ENCODE data around the gene PLSCR3.

Gene PLSCR3

DNA sequence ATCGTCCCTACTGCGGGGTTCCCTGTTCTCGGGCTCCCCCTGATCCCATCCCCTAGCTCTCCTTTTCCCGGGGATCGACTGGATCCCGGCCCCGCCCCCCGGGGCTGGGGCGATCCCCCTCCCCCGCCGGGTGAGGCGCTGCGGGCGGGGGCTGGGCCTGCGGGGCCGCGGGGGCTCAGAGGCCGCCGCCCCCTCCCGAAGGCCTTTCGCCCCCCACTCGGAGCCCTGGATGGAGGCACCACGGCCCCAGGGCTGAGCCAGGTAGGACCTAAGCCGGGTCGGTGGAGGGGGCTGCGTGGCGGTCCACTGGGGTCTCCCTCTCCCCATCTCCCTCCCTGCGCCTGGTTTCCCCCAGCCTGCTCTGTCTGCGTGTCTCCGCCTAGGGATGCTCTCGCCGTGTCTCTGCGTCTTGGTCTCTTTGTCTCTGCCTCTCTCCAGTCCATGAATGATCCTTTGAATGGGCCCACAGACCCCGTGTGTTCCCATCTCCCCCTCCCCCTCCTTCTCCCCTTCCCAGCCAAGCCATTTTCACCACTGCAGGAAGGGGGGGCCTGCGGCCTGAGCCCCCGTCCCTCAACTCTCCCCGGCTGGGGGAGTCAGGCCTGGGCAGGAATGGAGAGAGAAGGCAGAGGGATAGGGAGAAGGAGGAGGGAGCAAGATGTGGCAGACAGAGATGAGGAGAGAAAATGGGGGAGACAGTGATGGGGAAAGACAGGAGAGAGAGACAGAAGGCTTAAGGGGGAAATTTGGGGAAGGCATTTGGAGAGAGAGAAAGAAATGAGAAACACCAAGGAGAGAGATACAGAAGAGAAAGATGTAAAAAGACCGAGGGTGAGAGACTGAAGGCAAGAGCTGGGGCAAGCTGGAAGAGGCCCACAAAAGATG is 11.3 kb upstream of the PLSCR3 start:
- no peak for DNase-seq

DNA sequence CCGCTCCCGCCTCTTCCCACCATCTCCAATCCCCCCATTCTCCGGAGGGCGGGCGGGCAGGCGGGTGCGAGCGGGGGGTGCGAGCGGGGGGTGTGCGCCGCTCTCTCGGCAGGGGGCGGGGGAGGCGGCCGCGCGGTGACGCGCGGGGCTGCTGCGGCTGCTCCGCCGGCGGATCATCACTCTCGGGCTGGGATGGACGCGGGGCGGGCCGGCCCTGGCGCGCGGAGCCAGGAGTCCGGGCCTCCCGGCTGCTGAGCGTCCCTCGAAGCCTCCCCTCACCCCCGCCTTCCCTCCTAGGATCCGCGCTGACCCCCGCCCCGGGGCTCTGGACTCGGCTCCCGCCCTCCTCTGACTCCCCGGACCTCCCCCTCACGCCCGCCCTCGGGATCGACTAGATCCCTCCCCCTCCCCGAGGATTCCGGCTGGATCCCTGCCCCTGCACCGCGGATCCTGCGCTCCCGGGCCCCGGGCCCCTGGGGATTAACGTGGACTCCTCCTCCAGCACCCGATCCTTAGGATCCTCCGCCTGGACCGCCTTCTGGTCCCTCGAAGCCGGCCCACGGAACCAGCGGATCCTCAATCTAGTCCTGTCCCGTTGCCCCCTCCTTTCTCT is 10.5 kb upstream of the PLSCR3 start:
- peak; percentile 8 for DNase-seq

GRCh38 chr17:7403977-7404736 is 9.8 kb upstream of the PLSCR3 start, which contains the start of gene TMEM256:
Gene TMEM256 (minus strand): TSS chr17:7404097. CDS start chr17:7404084, 13 bp downstream.
- DNase-seq: peak; percentile 96

DNA sequence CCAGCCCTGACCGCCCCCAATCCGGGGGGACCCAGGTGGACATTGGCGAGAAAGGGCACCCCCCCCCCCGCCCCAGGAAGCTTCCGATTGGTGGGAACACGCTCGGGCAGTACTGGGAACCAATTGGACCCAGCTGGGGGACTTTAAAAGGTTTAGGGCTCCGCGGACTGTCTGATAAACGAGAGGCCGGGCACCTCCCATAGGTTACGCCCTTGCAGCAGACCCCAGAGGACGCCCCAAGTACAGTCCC is 9.3 kb upstream of the PLSCR3 start:
- DNase-seq: peak; percentile 76

DNA sequence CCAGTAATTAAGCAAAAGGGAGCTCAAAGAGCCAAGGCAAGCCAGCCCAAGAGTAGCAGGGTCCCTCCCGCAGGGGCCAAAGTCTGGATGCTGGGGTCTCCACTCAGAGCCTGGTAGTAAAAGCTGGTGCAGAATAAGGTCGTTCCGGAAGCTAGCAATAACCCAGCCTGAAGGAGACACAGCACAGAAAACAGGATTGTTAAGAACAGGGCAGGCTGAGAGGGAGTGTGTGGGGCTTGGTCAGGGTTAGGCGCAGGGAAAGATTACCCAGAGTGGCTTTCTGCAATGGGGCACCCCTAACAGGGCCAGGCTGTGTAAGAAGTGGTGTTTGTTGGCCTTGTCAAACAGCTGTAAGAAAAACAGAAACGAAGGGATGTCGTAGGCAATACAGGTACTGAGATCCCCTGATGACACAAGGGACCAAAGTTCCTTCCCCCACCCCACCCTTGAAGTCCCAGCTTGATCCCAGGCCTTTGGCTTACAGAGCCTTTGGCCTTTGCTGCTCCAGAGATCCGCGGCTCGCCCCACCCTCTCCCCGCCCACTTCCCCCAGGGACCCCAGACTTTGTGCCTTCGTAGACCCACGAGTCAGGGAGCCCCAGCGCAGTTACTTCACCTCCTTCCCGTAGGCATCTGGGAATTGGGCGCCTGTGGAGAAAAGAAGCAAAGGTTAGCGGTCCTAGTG is 8.9 kb upstream of the PLSCR3 start:
- DNase-seq: peak; percentile 54

- DNase-seq: no peak
These were observed 4.3 kb upstream of the PLSCR3 start for GRCh38 chr17:7398612-7399011.

DNA sequence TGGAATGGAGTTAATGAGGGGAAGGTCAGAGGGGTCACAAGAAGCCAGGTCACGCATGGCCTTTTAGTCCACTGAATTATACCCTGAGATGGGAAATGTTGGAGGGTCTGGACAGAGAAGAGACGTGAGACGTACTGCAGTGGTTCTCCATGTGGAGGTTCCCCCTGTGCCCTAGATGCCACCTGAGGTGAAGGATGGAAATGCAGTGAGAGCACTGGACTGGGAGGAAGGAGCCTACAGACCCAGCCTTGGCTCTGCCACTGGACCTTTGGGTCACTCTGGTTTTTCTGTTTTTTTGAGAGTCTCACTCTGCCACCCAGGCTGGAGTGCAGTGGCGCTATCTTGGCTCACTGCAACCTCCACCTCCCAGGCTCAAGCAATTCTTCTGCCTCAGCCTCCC is 1.8 kb upstream of the PLSCR3 start:
- no peak for DNase-seq

DNA sequence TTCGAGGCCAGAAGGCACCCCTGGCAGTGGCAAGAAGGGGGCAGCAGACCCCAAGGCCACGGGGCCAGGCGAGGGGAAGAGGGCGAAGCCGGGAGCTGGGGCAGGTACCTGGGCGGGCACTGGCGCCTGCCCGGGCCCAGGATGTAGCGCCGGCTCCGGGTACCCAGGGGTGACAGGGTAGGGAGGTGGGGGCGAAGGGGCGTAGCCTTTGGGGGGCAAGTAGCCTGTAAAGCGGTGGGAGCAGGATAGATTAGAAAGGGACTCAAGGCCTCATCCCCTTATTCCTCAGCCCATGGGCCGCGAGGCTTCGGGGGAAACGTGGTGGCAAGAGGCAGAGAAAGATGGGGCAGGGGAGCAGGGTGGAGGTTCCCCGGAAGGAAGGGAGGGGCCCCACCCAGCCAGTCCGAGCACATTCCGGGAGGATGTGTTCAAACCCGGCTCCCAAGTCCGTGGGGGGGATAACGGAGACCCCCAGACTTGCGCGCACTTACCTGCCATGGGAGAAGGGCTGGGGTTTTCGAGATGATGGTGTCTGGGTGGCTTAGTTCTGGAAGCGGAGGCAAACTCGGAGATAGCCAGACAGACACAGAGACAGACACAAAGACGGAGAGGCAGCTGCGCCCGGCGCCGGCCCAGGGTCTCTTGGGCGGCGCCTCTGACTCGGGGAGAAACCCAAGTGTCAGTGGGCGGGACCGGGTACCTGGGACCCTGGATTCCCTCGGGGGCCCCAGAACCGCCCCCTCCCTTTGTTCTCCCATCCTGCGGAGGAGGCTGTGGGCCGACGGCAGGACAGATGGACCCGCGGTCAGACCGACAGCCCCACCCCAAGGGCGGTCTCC is 493 bp downstream of the PLSCR3 start:
- peak; percentile 50 for DNase-seq

GRCh38 chr17:7392696-7393612 is 1.4 kb downstream of the PLSCR3 start:
- DNase-seq: no peak

DNA sequence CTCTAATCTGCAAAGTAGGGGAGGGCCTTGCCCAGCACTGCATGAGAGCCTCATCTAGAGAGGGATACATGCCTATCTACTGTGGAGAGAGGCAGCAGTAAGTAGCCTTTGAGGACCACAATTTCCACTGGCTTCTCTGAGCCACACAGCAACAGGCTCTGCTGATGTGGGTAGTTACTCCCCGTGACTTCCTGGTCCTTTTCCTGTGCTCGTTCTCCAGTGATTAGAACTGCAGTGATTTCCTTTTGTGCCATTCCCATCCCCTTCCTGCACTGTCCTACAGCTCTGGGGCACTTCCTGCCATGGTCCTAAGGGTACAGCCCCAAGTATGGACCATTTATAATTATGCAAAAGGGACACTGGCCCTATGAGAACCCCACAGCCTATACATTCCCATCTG is 3.0 kb downstream of the PLSCR3 start:
- DNase-seq: no peak

GRCh38 chr17:7389924-7390910 is 4.1 kb downstream of the PLSCR3 start:
- no peak for DNase-seq

GRCh38 chr17:7388856-7389255 is 5.5 kb downstream of the PLSCR3 start:
- no peak for DNase-seq

GRCh38 chr17:7384489-7385081 is 9.7 kb downstream of the PLSCR3 start:
- no peak for DNase-seq

DNA sequence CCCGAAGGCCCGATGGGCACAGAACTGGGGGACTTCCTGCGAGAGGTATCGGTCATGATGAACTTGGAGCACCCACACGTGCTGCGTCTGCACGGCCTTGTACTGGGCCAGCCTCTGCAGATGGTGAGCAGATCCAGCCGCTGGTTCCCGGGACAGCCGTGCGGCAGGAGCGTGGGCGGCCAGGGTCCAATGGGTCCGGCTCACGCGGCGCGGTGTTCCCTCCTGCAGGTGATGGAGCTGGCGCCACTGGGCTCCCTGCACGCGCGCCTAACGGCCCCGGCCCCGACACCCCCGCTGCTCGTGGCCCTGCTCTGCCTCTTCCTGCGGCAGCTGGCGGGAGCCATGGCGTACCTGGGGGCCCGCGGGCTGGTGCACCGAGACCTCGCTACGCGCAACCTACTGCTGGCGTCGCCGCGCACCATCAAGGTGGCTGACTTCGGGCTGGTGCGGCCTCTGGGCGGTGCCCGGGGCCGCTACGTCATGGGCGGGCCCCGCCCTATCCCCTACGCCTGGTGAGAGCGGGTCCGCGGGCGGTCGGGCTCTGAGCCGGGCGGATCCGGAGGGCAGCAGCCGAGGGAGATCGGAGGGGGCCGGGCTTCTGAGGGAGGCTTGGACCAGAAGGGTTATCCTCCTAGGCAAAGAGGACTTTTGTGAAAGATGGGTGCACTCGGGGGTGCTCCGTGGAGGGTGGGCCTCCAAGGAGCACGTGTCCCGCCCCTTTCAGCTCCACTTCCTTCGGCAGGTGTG is 10.4 kb downstream of the PLSCR3 start:
- DNase-seq: peak; percentile 33

- DNase-seq: no peak
These were observed 11.0 kb downstream of the PLSCR3 start for GRCh38 chr17:7383371-7383741.

DNA sequence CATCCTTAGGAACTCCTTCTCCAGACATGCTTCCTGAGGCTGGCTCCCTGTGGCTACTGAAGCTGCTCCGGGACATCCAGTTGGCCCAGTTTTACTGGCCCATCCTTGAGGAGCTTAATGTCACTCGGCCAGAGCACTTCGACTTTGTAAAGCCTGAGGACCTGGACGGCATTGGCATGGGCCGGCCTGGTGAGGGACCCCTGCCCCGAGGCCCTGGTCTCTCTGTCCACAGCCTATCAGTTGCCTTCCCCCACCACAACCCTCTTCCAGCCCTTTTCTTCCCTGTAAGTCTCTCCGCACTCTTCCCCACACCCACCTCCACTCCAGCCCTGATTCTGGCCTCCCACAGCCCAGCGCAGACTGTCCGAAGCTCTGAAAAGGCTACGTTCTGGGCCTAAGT is 11.4 kb downstream of the PLSCR3 start:
- DNase-seq: no peak

DNA sequence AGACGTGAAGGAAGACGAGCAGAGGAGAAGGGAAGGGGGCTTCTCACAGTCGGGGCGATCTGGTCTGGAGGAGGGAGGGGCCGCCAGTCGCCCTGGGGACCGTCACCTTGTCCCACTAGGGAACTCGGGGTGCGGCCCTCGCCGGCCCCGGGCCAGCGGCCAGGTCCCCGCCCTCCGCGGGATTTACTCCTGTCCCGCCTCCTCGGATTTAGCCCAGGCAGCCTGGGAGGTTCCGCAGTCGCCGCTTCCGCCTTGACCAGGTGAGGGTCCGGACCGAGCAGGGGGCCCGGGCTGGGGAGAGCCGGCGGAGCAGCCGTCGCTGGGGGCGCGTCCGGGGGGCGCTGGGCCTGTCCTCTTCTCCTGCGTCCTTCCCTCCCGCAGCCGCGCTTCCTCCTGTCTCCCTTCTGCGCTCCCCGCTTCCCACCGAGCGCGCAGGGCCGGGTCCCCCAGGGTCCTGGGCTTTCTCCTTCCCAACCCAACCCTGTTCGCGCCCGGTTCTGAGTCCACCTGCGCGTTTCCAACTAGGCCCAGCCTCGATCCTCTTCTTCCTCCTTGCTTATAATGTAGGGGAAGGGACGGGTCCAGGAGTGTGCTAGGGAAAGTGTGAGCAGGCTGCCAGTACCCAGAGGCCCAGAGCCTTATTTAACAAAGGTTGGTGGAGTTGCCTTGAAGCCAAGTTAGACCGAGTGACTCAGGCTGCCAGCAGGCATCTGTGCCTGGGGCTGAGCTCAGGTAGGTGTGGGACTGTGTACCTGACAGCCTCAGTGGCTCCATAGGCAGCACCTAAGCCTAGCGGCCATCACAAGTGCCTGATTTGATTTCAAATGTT is 13.3 kb downstream of the PLSCR3 start, which contains the start of gene TNK1:
TNK1 (plus strand) TSS at position 235 of the 829 bp plus-strand sequence. CDS start 1,838 bp downstream, outside the sequence.
- DNase-seq: no peak

- peak; percentile 2 for DNase-seq
These were observed 14.0 kb downstream of the PLSCR3 start for GRCh38 chr17:7380321-7380720.

Measured in NCI-H1092 treated with DMSO at 0.1 percent for 48 hours (cell line).